ENCODE results near the gene PRKAR1A. TPM values are rescaled to one million over a fixed set of nuclear protein-coding genes. Genes with fewer than 3 reads are reported as not detected.

Gene PRKAR1A
- total and polyA plus RNA-seq, 11 donors, result 192 to 1,392 (median 837) TPM

- TF ChIP-seq POLR2A (IDR thresholded peaks at IDR 0.05) (no peak), CTCF (IDR thresholded peaks at IDR 0.05) (peak in 3 of 12 donors; percentile 7 to 19 (median 14))
- peaks cover 0 to 65% (median 30%) of the 10 kb centered on the region in 12 donors for H3K4me1 ChIP-seq
Measured at GRCh38 chr17:68511254-68511670, 968 bp upstream of the PRKAR1A start.

GRCh38 chr17:68511671-68512246, 471 bp upstream of the PRKAR1A start:
- DNase-seq (peak; percentile 87 to 92 (median 88)), ATAC-seq (peak; percentile 74 to 88 (median 86))
- H3K27me3 ChIP-seq, result no peaks in the 10 kb centered on the region
- peak overlapping the region; percentile 96 to 100 (median 98) for H3K27ac ChIP-seq
- peak overlapping the region; percentile 60 to 94 (median 76) for H3K4me3 ChIP-seq
- peaks cover 0 to 70% (median 35%) of the 10 kb centered on the region in 12 donors for H3K4me1 ChIP-seq
- 1% methylated on average over 28 to 49 of the region's 49 CpGs for WGBS, 4 donors
- intact Hi-C loops (cut with DNase I), result loop anchor here in 9 of 10 donors (1.0 to 5.0 kb wide), 7 partner anchors 37 to 264 kb away; partner anchors contain the start of gene AMZ2 (in 1 of the 9)
- TF ChIP-seq CTCF (IDR thresholded peaks at IDR 0.05), result peak in 3 of 12 donors; percentile 16 to 35 (median 34)
- peak in 1 of 2 donors; percentile 76 for TF ChIP-seq POLR2A (IDR thresholded peaks at IDR 0.05)
- H3K9me3 ChIP-seq, result no peaks in the 10 kb centered on the region
- H3K36me3 ChIP-seq, result peaks cover 0 to 21% (median 17%) of the 10 kb centered on the region in 9 donors

More at GRCh38 chr17:68511254-68511670, 968 bp upstream of the PRKAR1A start:
- Histone ChIP-seq H3K27ac (peak overlapping the region; percentile 96 to 100 (median 98)), H3K27me3 (no peaks in the 10 kb centered on the region), H3K36me3 (peaks cover 0 to 16% (median 12%) of the 10 kb centered on the region in 9 donors), H3K4me3 (peak overlapping the region; percentile 60 to 94 (median 76)), H3K9me3 (no peaks in the 10 kb centered on the region)
- ATAC-seq (no peak), DNase-seq (no peak)
- 12 to 16% (median 13%) methylated on average over 9 to 10 of the region's 10 CpGs for WGBS, 4 donors
- intact Hi-C loops (cut with DNase I), result loop anchor here in 7 of 10 donors (2.0 to 5.0 kb wide), 5 partner anchors 36 to 264 kb away; partner anchors contain the start of gene AMZ2 (in 1 of the 7)

- WGBS, 4 donors, result 0% methylated on average over 20 of the region's 20 CpGs
- H3K4me3 ChIP-seq, result peak overlapping the region; percentile 60 to 94 (median 76)
- intact Hi-C loops (cut with DNase I), result loop anchor here in 8 of 10 donors (1.0 to 5.0 kb wide), 6 partner anchors 40 to 266 kb away; partner anchors contain the start of gene AMZ2 (in 1 of the 8)
- DNase-seq, result peak in 2 of 5 donors; percentile 33 to 43
- H3K27me3 ChIP-seq, result no peaks in the 10 kb centered on the region
- H3K27ac ChIP-seq, result peak overlapping the region; percentile 96 to 100 (median 98)
- peaks cover 0 to 34% (median 29%) of the 10 kb centered on the region in 9 donors for H3K36me3 ChIP-seq
- peaks cover 0 to 71% (median 45%) of the 10 kb centered on the region in 12 donors for H3K4me1 ChIP-seq
- no peak for TF ChIP-seq CTCF (IDR thresholded peaks at IDR 0.05)
- TF ChIP-seq POLR2A (IDR thresholded peaks at IDR 0.05), result no peak
- no peaks in the 10 kb centered on the region for H3K9me3 ChIP-seq
- peak in 2 of 4 donors; percentile 4 to 12 for ATAC-seq
Measured at GRCh38 chr17:68512960-68513474, 787 bp downstream of the PRKAR1A start.

- TF ChIP-seq CTCF (IDR thresholded peaks at IDR 0.05) (no peak), POLR2A (IDR thresholded peaks at IDR 0.05) (no peak)
- H3K36me3 ChIP-seq, result peaks cover 0 to 41% (median 38%) of the 10 kb centered on the region in 9 donors
- no peak for DNase-seq
- peak overlapping the region; percentile 96 to 100 (median 98) for H3K27ac ChIP-seq
- ATAC-seq, result no peak
- peaks cover 0 to 75% (median 53%) of the 10 kb centered on the region in 12 donors for H3K4me1 ChIP-seq
- H3K27me3 ChIP-seq, result no peaks in the 10 kb centered on the region
- H3K4me3 ChIP-seq, result peak overlapping the region; percentile 60 to 94 (median 76)
- no peaks in the 10 kb centered on the region for H3K9me3 ChIP-seq
- intact Hi-C loops (cut with DNase I), result loop anchor here in 7 of 10 donors (2.0 to 5.0 kb wide), 5 partner anchors 42 to 267 kb away; partner anchors contain the start of gene AMZ2 (in 1 of the 7)
- WGBS, 4 donors, result 5 to 8% (median 7%) methylated on average over 3 of the region's 3 CpGs
Measured at GRCh38 chr17:68513932-68514331, 1.7 kb downstream of the PRKAR1A start.
